HT-29 (cell line): ENCODE results near the gene ROBO4. TPM values are rescaled to one million over a fixed set of nuclear protein-coding genes. Genes with fewer than 3 reads are reported as not detected.

Experiments
- DNase-seq: peaks from one replicate; pipeline ENCODE4 v3.0.0-alpha.2; 2015; ENCODE audit warnings: low spot score
- total RNA-seq: library from RNA; depleted of rRNA; stranded (reverse); fragments of >200 nt; shearing (Covaris generic); gene quantifications from 2 replicates; pipeline ENCODE4 v1.2.3, GENCODE V29; 2014

Gene ROBO4
- total RNA-seq, 1 experiment from 2014 or later = not detected

GRCh38 chr11:124919898-124920297 lies 22.2 kb upstream of the ROBO4 start:
- no peak for DNase-seq

GRCh38 chr11:124918950-124919349 lies 21.3 kb upstream of the ROBO4 start, which contains the start of gene HEPN1:
TSS of gene HEPN1 (plus strand) at chr11:124919250.
- no peak for DNase-seq

GRCh38 chr11:124917115-124917637 lies 19.5 kb upstream of the ROBO4 start:
- no peak for DNase-seq

- DNase-seq = no peak
Measured at GRCh38 chr11:124916370-124916710, 18.7 kb upstream of the ROBO4 start.

GRCh38 chr11:124915541-124916369 lies 18.1 kb upstream of the ROBO4 start:
- no peak for DNase-seq

- no peak for DNase-seq
Measured at GRCh38 chr11:124902616-124903015, 5.0 kb upstream of the ROBO4 start.

- DNase-seq = no peak
Measured at GRCh38 chr11:124900464-124900863, 2.8 kb upstream of the ROBO4 start.

- DNase-seq = no peak
Measured at GRCh38 chr11:124899383-124900145, 1.9 kb upstream of the ROBO4 start.

- DNase-seq = no peak
Measured at GRCh38 chr11:124898711-124899110, 1.0 kb upstream of the ROBO4 start.

- DNase-seq = no peak
Measured at GRCh38 chr11:124898263-124898680, 607 bp upstream of the ROBO4 start.

- no peak for DNase-seq
Measured at GRCh38 chr11:124896821-124897391, 759 bp downstream of the ROBO4 start.

- DNase-seq = no peak
Measured at GRCh38 chr11:124896071-124896750, 1.5 kb downstream of the ROBO4 start.

- no peak for DNase-seq
Measured at GRCh38 chr11:124895471-124895971, 2.1 kb downstream of the ROBO4 start.

GRCh38 chr11:124894606-124895430 lies 2.8 kb downstream of the ROBO4 start:
- no peak for DNase-seq

- no peak for DNase-seq
Measured at GRCh38 chr11:124893781-124894401, 3.8 kb downstream of the ROBO4 start.

- no peak for DNase-seq
Measured at GRCh38 chr11:124892750-124893454, 4.8 kb downstream of the ROBO4 start.

GRCh38 chr11:124892146-124892545 lies 5.5 kb downstream of the ROBO4 start:
- DNase-seq = no peak

GRCh38 chr11:124891373-124891861 lies 6.2 kb downstream of the ROBO4 start:
- no peak for DNase-seq

GRCh38 chr11:124890683-124891372 lies 6.8 kb downstream of the ROBO4 start:
- no peak for DNase-seq
